DND-41 (cell line): ENCODE measurements around the gene ZCCHC14.

Source experiments
- ATAC-seq: fragments of 200-7000 bp; cut with Tn5 transposase; 3 replicates; pipeline ENCODE4 v1.9.1; 2021; ENCODE audit warnings: low read depth; ENCODE audit not compliant: insufficient read depth
- DNase-seq: peaks from one replicate; pipeline ENCODE4 v3.0.0-alpha.2; 2020
- H2AFZ ChIP-seq: 2 replicates; pipeline ENCODE4 v1.6.0; 2012; ENCODE audit warnings: low read depth, low read length
- H3K27ac ChIP-seq: 2 replicates; pipeline ENCODE4 v1.5.1; 2012; ENCODE audit warnings: low read length, inconsistent platforms
- H3K27me3 ChIP-seq: fragments of 200-600 bp; sonication (generic); 2 replicates; pipeline ENCODE4 v1.6.0; 2012; ENCODE audit warnings: low read length, mild to moderate bottlenecking, inconsistent platforms; ENCODE audit not compliant: insufficient read depth, poor library complexity
- H3K36me3 ChIP-seq: 2 replicates; pipeline ENCODE4 v1.5.1; 2012; ENCODE audit warnings: low read length, inconsistent platforms; ENCODE audit not compliant: insufficient read depth
- H3K4me1 ChIP-seq: 2 replicates; pipeline ENCODE4 v1.5.1; 2012; ENCODE audit warnings: mild to moderate bottlenecking, low read length; ENCODE audit not compliant: insufficient read depth
- H3K4me2 ChIP-seq: 2 replicates; pipeline ENCODE4 v1.6.0; 2012; ENCODE audit warnings: mild to moderate bottlenecking, moderate library complexity, low read length, inconsistent platforms; ENCODE audit not compliant: insufficient read depth
- H3K4me3 ChIP-seq, 2 experiments: fragments of 200-600 bp in 1 of 2; shearing (Covaris generic) in 1 of 2; 2 replicates each; pipeline ENCODE4 v1.5.1; 2012 to 2016; ENCODE audit warnings: inconsistent platforms in 2 of 2, low read length in 2 of 2, mild to moderate bottlenecking in 2 of 2, low read depth in 1 of 2, moderate library complexity in 1 of 2
- H3K79me2 ChIP-seq: 2 replicates; pipeline ENCODE4 v1.6.0; 2012; ENCODE audit warnings: low read length, inconsistent platforms; ENCODE audit not compliant: insufficient read depth
- H3K9ac ChIP-seq: 2 replicates; pipeline ENCODE4 v1.6.0; 2012; ENCODE audit warnings: low read depth, mild to moderate bottlenecking, inconsistent platforms, low read length, moderate library complexity
- H3K9me3 ChIP-seq: 2 replicates; pipeline ENCODE4 v1.5.1; 2012; ENCODE audit warnings: low read length, moderate library complexity, mild to moderate bottlenecking, inconsistent platforms; ENCODE audit not compliant: insufficient read depth, severe bottlenecking
- H4K20me1 ChIP-seq: 2 replicates; pipeline ENCODE4 v1.6.0; 2012; ENCODE audit warnings: low read length; ENCODE audit not compliant: insufficient read depth
- EZH2 ChIP-seq: IDR thresholded peaks from 3 replicates; pipeline ENCODE4 v1.6.1; 2012; ENCODE audit warnings: borderline replicate concordance, low read depth, mild to moderate bottlenecking, moderate library complexity, low read length, inconsistent platforms; ENCODE audit not compliant: severe bottlenecking
- TF ChIP-seq, protein P1 (sequence below): IDR thresholded peaks from 2 replicates; pipeline ENCODE4 v1.5.1; 2012; ENCODE audit warnings: borderline replicate concordance, low read length, moderate library complexity, mild to moderate bottlenecking; ENCODE audit not compliant: poor library complexity, severe bottlenecking; ENCODE audit errors: extremely low read depth

The ZCCHC14 gene

DNA sequence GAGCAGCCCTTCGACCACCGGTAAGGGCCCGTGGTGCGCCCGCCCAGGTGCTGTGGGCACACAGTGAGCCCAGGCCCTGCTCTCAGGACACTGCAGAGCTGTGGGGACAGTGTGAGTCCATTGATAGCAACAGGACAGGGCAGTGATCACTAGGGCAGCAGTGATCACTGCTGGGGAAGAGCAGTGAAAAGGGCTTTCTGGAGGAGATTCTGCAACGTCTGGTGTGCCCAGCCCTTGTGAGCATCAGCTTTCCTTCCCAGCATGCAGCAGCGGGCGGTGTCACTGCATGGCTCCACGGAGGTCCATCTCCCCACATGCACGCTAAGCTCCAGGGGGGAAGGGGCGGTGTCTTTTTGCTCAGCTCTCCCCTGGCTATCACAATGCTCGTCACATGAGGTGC lies 68.6 kb downstream of the ZCCHC14 start:
- H3K27me3 ChIP-seq, result peaks cover 6% of the 10 kb centered on the region
- no peak overlapping the region for H3K27ac ChIP-seq
- H4K20me1 ChIP-seq, result 0 out of 2 replicates have a peak, but pooled peaks cover 3% of the 10 kb centered on the region
- no peaks in the 10 kb centered on the region for H3K9me3 ChIP-seq
- TF ChIP-seq, protein P1, sequence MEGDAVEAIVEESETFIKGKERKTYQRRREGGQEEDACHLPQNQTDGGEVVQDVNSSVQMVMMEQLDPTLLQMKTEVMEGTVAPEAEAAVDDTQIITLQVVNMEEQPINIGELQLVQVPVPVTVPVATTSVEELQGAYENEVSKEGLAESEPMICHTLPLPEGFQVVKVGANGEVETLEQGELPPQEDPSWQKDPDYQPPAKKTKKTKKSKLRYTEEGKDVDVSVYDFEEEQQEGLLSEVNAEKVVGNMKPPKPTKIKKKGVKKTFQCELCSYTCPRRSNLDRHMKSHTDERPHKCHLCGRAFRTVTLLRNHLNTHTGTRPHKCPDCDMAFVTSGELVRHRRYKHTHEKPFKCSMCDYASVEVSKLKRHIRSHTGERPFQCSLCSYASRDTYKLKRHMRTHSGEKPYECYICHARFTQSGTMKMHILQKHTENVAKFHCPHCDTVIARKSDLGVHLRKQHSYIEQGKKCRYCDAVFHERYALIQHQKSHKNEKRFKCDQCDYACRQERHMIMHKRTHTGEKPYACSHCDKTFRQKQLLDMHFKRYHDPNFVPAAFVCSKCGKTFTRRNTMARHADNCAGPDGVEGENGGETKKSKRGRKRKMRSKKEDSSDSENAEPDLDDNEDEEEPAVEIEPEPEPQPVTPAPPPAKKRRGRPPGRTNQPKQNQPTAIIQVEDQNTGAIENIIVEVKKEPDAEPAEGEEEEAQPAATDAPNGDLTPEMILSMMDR, result no peak
- TF ChIP-seq EZH2, result no peak
- ATAC-seq (no peak), DNase-seq (no peak)
- no peaks in the 10 kb centered on the region for H3K36me3 ChIP-seq
- H2AFZ ChIP-seq, result no peak overlapping the region
- no peaks in the 10 kb centered on the region for H3K4me1 ChIP-seq
- no peak overlapping the region for H3K4me2 ChIP-seq
- no peak overlapping the region for H3K4me3 ChIP-seq
- H3K9ac ChIP-seq, result no peak overlapping the region
- H3K79me2 ChIP-seq, result no peaks in the 10 kb centered on the region

DNA sequence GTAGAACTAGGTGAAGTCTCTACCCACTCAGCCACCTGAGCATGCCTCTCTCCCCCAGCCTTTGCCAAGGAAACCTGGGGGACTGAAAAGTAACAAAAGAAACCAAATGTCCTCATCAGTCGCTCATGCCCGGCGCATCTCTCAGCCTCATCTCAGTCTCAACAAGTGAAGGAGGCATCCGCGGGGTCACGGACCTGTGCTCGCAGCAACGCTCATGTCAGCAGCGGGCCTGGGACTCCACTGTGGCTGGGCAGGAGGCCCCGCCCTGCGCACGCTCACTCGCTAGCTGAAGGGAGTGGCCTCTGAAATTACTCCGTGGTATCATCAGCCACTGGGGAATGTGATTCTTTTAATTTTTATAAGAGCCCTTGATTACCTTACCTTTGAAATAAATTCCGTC lies 69.4 kb downstream of the ZCCHC14 start:
- no peak overlapping the region for H3K4me3 ChIP-seq
- no peak overlapping the region for H2AFZ ChIP-seq
- H3K4me1 ChIP-seq, result no peaks in the 10 kb centered on the region
- ATAC-seq (no peak), DNase-seq (no peak)
- no peak overlapping the region for H3K9ac ChIP-seq
- no peaks in the 10 kb centered on the region for H3K79me2 ChIP-seq
- H3K9me3 ChIP-seq, result no peaks in the 10 kb centered on the region
- peaks cover 6% of the 10 kb centered on the region for H3K27me3 ChIP-seq
- H3K27ac ChIP-seq, result no peak overlapping the region
- H3K36me3 ChIP-seq, result no peaks in the 10 kb centered on the region
- 0 out of 2 replicates have a peak, but pooled peaks cover 3% of the 10 kb centered on the region for H4K20me1 ChIP-seq
- H3K4me2 ChIP-seq, result no peak overlapping the region
- TF ChIP-seq, protein P1, result no peak
- no peak for TF ChIP-seq EZH2

DNA sequence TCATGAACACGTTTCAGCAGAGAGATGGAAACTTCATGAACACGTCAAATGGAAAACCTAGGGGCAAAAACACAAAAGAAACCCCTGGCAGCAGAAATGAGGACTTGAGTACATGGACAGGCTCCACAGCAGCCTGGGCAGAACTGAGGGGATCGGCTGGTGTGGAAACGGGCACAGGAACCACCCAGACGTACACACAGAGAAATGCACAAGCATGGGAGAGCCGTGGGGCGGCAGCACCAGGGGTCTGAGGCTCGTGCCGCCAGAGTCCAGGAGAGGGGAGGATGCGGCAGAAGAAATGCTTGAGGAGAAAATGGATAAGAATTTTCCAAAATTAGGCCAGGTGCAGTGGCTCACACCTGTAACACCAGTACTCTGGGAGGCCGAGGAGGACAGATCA lies 70.7 kb downstream of the ZCCHC14 start:
- H3K36me3 ChIP-seq, result no peaks in the 10 kb centered on the region
- H3K27me3 ChIP-seq, result peaks cover 6% of the 10 kb centered on the region
- H3K4me3 ChIP-seq, result no peak overlapping the region
- H3K4me2 ChIP-seq, result no peak overlapping the region
- no peaks in the 10 kb centered on the region for H3K4me1 ChIP-seq
- H4K20me1 ChIP-seq, result 0 out of 2 replicates have a peak, but pooled peaks cover 3% of the 10 kb centered on the region
- no peak overlapping the region for H3K27ac ChIP-seq
- no peaks in the 10 kb centered on the region for H3K79me2 ChIP-seq
- TF ChIP-seq, protein P1, result no peak
- TF ChIP-seq EZH2, result no peak
- DNase-seq (no peak), ATAC-seq (no peak)
- H3K9ac ChIP-seq, result no peak overlapping the region
- H3K9me3 ChIP-seq, result no peaks in the 10 kb centered on the region
- no peak overlapping the region for H2AFZ ChIP-seq
